Suppressor macrophage treated with lipopolysaccharide for 4 hours (primary cell): ENCODE measurements around the gene PCDH9.
"Not testable (repeated sequence)": the region's sequence is repeated elsewhere in the genome, so short reads cannot be mapped to it uniquely, and the experiment has no call there.

ENCODE experiments used
- DNase-seq: peaks from one replicate; pipeline ENCODE4 v3.0.0-alpha.2; 2020

PCDH9 gene

DNA sequence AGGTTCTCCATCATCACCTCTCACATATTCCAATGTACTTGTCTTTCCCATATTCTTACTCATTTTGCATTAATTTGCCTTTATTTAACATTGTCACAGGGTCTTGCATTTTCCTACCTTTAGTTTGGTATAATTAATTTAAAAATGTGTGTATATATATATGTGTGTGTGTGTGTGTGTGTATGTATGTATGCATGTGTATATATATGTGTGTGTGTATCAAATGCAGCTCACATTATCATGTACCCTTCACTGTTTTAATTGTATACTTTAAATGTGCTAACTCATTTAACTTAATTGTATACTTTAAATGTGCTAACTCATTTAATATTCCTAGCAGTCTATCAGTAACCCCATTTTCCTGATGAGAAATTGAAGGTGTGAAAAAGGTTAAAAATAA, 104.5 kb downstream of the PCDH9 start:
- no peak for DNase-seq

DNA sequence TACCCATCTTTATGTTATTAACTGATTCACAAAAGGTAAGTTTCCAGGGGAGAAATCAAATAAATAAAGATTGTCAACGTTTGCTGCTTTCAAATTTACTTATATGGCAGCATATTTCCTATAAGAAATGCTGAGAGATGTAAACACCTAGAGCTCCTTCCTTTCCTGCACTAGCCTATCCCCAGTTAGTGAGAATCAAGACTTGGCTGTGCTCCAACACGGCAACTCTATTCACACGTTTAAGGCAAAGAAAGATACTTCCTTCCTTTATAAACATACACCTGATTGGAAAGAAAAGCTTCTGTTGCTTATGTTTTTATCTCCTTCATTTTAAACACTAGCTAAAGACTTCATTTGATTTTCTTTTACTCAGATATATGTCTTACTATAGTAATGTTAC, 107.0 kb downstream of the PCDH9 start:
- no peak for DNase-seq

DNA sequence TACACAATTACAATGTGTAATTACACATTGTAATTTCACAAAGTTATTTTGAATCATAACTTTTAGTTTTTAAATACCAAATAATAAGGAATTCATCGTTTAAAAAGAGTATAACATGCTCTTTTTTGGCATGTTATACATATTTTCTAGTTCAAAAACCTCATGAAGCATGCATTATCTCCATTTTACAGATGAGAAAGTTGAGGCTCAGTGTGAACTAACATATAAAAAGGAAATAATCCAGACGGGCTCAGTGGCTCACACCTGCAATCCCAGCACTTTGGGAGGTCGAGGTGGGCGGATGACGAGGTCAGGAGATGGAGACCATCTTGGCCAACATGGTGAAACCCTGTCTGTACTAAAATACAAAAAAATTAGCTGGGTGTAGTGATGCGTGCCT, 107.9 kb downstream of the PCDH9 start:
- no peak for DNase-seq

DNA sequence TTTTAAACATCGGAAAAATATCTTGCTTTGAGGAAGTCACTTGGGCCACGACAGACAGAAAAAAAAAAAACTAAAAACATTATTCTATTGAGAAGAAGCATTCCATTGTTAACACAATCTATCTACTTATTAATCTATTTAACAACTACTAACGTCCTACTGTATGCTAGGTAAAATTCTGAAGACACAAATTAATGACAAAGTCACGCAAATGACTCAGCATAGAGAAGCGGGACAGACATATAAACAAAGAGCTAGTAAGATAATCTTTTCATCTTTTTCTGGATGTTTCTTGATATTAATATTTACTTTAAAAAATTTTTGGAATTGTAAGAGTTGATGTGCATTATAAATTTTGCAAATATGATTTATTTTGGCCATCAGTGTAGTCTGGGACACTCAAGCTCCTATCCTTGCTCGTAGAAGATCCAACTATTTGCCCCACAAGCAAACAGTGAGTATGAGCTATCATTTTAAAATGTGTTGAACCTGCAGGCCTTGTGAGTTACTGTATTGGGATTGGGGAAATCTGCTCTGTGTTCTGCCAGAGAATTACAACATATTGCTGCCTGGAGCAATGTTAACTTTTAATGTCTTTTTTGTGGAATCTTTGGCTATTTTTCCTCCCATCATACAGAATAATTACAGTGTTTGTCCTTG, 109.1 kb downstream of the PCDH9 start:
- no peak for DNase-seq

DNA sequence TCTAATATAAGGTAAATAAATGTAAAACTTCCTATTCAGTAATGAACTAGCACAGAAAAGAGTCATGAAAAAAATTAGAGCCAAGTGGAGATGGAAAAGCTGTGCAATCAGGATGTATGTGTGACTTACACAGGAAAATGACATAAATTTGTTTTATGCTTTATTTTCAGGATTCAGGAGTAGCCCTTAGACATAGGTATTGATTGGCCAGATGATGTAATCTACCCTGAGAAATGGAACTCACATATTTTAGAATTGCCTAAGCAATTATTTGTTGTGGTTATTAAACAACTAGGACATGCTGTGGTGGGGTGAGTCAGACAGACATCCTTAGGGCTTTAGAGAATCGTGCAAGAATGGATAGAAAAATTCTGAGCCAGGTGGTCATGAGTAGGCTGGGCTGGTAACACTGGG, 110.6 kb downstream of the PCDH9 start:
- no peak for DNase-seq

DNA sequence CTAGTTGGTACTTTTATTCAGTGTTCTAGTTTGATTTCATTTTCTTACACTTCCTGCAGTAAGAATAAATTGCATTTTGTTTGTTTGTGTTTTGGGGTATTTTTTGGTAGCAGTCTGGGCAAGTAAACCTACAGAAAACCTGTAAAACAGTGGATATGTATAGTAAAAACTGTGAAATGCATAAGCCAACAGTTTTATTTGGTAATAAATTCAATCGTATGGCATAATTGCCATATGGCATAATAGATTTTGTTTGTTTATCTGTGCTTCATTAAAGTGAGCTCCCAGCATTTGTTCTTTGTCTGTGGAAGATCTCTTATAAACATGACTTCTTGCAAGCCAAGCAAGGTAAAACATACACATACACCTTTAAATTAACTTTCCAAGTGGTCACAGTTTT, 111.9 kb downstream of the PCDH9 start:
- no peak for DNase-seq

DNA sequence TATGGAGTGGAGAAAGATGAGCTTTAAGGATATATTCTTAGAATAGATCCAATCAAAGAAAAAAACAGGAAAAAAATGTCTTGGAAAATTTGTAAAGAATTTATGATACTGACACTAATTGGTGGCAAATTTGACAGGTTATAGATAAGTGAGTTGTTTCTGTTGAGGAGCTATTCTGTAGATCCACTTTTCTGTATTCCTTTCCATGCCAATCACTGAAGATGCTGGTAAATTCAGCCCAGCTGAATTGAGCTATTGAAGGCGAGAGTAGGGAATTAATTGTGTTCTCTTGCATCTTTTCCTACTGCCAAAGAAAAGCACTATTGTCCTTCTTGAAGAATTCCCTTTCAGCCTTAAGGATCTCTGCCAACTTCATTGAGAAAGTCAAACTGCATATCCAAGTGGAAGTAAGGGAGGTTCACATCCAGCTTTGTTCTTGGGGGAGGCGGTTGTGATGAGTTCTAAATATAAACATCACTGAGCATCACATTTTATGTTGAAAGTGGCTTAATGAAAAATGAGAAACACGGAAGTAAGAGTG, 113.1 kb downstream of the PCDH9 start:
- DNase-seq: no peak

DNA sequence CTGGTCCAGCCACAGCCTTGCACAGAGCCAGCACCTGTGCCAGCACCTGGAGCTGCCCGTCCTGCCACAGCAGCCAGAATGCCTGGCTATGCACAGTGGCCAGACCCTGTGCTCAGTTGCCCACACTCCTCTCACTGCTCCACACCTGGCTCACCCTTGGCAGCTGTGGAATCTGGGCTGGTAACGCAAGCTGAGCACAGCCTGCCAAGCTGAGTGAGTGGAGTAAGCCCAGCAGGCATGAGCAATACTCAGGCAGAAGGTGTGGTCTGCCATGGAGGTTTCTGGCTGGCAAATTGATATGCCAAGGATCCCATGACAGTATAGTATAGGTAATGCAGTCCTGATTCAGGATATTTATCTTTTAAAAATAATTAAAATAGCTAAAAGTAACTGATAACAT, 122.2 kb downstream of the PCDH9 start:
- DNase-seq: no peak

DNA sequence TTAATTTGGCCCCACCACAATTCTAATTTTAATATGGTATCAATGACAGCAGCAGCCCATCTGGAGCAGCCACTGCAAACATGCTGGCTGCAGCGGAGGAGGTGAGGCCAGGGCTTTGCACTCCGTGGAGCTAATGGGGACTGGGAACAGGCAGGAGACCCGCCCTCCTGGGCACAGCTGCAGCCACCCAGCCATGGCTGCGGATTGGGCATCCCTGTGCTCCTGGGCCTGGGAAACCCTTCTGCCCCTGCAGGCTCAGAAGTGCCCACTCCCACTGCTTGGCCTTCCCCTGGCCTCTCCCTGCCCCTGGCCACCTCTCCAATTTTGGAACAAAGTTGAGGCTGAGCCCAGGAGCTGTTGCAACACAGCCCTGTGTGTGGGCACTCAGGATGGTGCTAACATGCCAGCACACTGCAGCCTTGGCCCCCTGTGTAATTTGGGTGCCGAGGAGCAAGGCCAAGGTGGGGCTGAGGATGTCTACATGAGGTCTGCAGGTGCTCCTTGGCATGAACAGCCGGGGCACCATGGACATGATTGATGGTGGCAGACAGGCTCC, 123.6 kb downstream of the PCDH9 start:
- no peak for DNase-seq

DNA sequence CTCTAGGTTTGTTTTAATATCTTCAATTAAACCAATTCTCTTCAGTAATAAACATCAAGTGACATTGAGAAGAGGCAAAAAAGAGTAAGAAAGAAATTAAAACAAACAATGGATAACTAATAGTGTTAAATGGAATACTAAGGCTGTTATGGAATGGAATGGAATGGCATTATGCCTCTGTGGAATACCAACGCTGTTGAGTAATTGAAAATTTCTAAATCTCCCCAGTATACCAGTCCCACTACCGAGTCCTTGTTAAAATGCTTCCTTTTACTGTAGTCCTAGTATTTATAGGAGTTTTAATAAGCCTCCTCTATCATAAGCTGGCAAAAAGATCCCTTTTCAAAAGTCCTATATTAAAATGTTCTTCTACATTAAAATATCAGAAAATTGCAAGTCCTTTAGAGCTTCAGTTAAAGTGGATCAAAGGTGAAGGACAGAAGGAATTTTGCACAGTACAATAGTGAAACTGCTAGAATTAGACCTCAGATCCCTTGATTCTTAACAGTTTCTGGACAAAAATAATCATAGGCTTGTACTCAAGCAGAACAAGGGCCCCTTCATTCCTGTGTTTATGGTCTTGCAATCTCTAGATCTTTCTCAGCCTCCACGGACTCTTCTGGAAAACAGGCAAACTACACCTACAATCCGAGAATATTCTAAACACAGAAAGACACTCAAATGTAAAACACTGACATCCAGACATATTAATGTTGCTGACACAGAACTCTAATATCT, 128.2 kb downstream of the PCDH9 start:
- no peak for DNase-seq

DNA sequence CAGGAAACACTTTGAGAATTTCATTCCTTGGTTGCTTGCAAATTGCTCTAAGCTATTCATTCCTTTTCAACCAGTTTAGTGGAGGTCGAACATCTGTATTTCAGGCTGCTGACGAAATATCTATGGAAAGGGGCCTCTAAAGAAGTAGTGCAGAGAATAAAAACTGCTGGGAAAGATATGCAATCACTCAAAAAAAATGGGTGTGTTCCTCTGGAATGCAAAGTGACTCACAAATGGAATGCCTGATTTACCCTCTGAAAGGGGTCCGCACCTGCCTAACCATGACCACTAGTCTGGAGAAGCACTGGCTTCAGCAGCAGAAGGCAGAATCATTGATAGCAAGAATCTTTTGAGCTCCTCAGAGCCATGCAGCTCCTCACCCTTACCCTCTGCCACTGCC, 129.4 kb downstream of the PCDH9 start:
- DNase-seq: no peak

DNA sequence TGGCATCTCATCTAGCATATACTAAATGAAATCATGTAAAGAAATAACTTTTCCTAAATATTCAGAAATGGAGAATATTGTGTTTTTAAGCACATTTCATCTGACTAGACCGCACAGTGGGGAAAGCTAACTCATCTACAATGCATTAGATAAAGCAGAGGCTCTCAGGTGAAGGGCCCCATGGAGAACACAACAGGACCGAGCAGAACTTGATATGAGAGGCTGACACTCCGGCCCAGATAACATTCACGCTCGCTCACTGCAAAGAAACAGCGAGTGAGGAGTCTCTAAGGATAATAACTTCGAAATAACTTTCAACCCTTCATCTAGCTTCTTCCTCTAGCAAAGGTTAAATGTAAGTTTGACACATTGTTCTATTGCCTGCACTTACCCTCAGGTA, 130.6 kb downstream of the PCDH9 start:
- DNase-seq: no peak

DNA sequence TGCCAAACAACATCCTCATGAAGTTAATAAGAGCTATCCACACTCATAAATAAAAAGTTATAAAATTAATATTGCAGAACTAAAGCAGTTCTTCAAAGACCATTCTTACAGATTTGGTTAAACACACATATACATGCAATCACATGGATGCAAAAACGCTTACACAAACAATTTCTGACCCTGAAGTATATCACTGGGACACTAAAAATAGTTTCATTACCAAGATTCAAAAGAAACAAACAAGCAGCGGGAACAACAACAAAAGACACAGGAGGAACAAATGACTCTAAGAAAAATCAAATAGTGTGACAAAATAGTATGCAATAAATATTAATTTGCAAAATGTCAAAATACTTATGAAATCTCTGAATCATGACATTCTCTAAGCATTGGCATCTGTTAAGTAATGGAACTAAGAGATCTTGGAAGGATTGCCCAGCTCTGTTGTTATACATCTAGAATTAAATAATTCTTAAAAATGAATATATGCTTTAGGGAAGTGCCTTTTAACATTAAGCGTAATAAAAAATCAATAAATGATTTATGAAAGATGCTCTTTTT, 132.2 kb downstream of the PCDH9 start:
- DNase-seq: no peak

DNA sequence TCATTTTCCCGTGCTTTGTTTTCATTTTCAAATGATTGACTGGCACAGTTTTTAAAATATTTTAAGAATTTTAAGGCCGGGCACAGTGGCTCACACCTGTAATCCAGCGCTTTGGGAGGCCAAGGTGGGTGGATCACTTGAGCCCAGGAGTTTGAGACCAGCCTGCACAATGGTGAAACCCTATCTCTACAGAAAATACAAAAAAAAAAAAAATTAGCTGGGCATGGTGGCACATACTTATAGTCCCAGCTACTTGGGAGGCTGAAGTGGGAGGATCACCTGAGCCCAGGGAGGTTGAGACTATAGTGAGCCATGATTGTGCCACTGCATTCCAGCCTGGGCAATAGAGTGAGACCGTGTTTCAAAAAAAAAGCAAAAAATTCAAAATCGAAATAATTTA, 133.2 kb downstream of the PCDH9 start:
- not testable (repeated sequence) for DNase-seq

DNA sequence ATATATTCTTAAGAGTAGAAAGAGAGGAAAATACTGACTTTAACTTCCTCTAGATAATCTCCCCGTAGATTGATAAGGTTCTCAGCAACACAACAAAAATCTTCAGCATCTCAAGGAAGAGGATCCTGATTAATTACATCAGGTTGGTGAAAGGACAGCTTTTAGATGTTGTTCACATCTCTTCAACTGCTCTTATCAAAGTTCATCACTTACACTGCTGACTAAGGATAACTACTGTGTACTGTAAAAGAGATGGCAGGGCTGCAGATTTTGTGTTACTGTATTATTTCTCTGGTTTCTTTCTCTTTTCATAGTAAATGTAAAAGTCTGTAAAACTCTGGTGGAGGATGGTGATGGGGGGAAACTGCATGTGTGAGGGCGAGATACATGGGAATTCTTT, 133.7 kb downstream of the PCDH9 start:
- DNase-seq: no peak

DNA sequence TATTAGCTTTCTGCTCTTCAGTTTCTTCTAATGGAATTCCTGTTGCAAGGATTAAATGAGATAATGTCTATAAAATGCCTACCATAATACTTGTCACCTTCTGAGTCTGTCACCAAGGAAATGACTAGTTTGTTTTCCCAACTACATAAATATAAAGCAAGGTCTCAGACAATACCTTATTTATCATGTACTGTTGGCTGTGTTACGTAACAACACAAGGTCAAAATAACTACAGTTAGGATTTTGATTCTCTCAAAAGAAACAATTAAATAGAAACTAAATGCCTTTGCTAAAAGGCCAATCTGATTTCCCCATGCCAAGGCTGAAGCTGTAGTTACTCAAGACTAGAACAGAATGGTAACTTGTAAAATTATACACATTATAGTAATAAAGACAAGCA, 134.5 kb downstream of the PCDH9 start:
- no peak for DNase-seq

DNA sequence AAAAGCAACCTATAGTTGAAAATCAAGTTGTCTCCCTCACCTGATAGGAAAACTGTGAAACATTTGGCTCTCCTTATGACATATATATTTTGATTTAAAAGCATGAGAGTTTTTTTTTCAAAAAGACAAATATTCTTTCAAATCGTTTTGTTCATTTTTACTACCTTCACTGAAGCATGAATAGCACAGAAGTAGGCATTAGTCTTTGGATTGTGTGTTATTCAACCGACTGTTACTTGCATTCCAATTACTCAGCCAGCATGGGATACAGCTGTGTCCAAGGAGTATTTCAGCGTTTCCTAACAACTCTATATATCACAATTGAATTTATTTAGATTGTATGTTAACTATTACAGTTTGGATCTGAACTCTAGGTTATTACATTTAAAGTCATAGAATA, 135.2 kb downstream of the PCDH9 start:
- no peak for DNase-seq

DNA sequence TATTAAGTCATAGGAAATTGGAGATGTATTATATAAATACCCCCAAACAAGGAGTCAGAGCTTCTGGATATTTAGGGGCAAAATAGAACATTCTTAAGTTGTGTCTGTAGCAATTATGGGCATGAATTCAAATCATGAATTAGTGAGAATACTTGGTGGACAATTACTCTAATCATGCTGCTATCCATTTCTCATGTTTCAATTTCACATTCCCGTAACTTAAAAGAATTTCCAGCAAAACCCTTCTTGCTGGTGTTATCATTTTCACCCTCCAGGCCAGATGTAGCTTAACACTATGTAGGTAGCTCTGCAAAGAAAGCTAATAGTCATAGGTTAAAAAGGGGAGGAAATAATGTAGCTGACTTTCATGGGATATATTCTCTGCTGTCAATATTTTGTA, 136.1 kb downstream of the PCDH9 start:
- no peak for DNase-seq

DNA sequence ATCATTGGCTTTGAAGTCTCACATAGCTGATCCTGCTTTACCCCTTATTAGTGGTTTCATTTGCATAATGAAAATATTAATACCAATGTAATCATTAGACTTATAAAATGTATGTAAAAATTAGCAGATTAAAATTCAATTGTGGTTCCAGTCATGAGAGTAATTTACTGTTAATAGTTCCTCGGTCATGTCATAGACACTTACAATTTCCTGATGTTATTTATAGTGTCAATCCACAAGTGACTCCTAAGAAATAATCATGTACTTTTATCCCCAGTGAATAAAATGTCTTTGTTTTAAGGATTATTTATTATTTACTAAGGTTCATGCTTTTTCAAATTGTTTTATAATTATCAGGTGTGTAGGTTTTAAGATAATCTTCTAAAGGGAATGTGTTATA, 138.5 kb downstream of the PCDH9 start:
- no peak for DNase-seq

DNA sequence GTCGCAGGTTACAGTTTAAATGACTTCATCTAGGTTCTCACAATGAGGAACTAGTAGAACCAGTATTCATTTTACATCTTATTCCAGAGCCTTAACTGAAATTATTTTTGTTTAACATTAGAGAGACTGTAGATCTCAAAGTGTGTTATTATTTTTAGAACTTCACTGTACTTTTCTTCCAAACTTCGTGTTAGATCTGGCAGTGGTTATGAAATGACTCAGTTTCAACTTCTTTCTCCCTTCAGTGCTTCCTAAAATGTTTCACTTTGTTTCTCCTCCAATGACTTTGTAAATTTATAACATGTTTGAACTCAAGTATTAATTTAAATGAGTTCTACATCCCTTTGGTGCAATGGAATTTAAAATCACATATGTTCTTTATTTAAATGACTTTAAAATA, 139.3 kb downstream of the PCDH9 start:
- no peak for DNase-seq

DNA sequence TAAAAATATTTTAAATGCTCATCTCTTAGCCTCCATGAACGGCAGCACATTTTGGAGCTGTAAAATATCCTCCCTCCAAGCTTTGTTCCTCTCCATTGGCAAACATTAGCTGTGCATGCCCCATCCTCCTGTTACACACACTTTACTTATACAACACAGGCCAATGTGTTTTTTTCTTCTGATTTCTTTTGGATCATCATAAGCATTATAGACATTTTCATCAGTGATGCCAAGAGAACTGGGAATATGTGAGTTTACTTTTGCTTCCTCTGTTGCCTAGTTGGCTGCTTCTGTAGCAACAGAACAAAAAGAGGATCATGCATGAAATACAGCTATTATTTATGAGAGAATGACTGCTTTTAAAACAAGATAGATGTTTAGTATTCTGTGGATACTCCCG, 142.6 kb downstream of the PCDH9 start:
- no peak for DNase-seq

DNA sequence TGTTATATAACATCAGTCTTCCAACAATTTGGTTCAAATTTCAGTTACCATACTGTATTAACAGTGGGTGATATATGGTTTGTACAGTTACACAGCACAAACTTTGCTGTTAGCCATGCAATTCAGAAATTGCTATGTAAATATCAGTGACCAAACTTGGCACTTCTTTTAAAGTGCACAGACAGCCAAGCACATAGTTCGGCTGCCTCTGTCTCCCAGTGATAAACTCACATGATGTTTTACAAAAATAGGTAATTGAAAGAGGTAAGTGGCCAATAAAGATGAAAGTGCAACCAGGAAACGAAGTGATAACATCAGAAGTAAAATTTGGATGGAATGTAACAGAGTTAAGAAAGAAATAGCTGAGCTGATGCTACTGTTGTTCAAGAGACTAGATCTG, 143.9 kb downstream of the PCDH9 start:
- DNase-seq: no peak

DNA sequence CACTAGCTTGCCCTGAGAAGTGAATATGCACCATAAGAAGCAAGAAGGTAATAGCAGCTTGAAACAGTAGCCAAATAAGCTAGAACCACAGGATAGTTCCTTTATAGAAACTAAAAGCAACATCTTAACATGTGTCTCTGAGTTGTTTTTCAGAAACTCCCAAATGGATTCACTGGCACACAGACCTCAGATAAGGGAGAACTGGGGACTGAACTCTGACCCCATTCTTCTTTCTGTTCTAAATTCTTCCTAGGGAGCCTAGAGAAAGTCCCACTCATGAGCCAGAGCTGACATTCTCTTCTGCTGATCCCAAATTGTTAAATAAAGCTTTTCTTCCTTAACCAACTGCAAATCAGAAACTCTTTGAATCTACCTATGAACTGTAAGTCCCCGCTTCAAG, 146.1 kb downstream of the PCDH9 start:
- no peak for DNase-seq

DNA sequence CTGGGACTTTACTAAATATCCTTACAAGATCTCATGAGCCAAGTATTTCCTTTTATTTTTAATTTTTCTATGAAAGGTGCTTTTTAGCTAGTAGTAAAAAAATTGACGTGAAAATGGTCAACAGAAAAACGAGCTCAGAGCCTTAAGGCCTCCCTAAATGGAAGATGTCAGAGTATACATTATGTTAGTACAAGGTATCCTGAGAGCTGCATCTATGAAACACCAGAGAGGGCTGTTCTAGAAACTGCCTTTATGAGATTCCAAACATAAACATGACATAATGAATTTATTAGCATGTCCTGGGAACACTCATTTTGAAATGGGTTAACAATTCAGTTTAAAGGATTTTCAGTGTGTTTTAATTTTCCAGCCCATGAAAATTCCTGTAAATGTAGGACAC, 146.6 kb downstream of the PCDH9 start:
- no peak for DNase-seq
